Right lobe of liver (tissue), 4 donors: ENCODE results near the gene PDF.
"Not testable (repeated sequence)": the region's sequence is repeated elsewhere in the genome, so short reads cannot be mapped to it uniquely, and the experiment has no call there.

Experiments
- POLR2A ChIP-seq: fragments of 450-650 bp; IDR thresholded peaks from one replicate; pipeline ENCODE4 v1.6.1; 2017; ENCODE audit warnings: antibody characterized with exemption, mild to moderate bottlenecking
- TF ChIP-seq, protein P1 (sequence below), 4 donors: fragments of 200-600 bp in 3 of 4; fragments of 450-650 bp in 1 of 4; IDR thresholded peaks; one replicate each; pipeline versions ENCODE4 v1.5.1 to v1.8.0; 2016 to 2022; ENCODE audit warnings: antibody characterized with exemption in 4 of 4, mild to moderate bottlenecking in 2 of 4
- donor health status: DM: no; HTN: no; CAD: no.
- donor health status: DM: no; HTN: no; CAD: no.
- donor health status: DM: no; HTN: yes; CAD: no.

DNA sequence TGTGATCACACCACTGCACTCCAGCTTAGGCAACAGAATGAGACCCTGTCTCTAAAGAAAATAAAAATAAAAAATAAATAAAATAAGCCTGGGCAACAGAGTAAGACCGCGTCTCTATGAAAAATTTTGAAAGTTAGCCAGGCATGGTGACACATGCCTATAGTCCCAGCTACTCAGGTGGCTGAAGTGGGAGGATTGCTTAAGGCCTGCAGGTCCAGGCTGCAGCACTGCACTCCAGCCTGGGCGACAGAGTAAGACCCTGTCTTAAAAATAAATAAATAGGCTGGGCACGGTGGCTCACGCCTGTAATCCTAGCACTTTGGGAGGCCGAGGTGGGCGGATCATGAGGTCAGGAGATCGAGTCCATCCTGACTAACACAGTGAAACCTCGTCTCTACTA, 38.7 kb downstream of the PDF start:
- TF ChIP-seq POLR2A = not testable (repeated sequence)
- TF ChIP-seq, protein P1, sequence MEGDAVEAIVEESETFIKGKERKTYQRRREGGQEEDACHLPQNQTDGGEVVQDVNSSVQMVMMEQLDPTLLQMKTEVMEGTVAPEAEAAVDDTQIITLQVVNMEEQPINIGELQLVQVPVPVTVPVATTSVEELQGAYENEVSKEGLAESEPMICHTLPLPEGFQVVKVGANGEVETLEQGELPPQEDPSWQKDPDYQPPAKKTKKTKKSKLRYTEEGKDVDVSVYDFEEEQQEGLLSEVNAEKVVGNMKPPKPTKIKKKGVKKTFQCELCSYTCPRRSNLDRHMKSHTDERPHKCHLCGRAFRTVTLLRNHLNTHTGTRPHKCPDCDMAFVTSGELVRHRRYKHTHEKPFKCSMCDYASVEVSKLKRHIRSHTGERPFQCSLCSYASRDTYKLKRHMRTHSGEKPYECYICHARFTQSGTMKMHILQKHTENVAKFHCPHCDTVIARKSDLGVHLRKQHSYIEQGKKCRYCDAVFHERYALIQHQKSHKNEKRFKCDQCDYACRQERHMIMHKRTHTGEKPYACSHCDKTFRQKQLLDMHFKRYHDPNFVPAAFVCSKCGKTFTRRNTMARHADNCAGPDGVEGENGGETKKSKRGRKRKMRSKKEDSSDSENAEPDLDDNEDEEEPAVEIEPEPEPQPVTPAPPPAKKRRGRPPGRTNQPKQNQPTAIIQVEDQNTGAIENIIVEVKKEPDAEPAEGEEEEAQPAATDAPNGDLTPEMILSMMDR (IDR thresholded peaks at IDR 0.05) = not testable (repeated sequence)
